GM18861 (cell line): Measurements from ENCODE around the gene FRG2.
"Not testable (repeated sequence)": the region's sequence is repeated elsewhere in the genome, so short reads cannot be mapped to it uniquely, and the experiment has no call there.

Experiments
- ATAC-seq: cut with Tn5 transposase; IDR thresholded peaks from one replicate; pipeline ENCODE4 v1.9.1; 2021; ENCODE audit not compliant: unreplicated experiment

The FRG2 gene

GRCh38 chr4:190016369-190017289, 10.4 kb downstream of the FRG2 start:
- ATAC-seq: no peak

GRCh38 chr4:190015538-190016368, 11.3 kb downstream of the FRG2 start:
- ATAC-seq: no peak

- no peak for ATAC-seq
Measured at GRCh38 chr4:190014771-190015537, 12.1 kb downstream of the FRG2 start.

- ATAC-seq: not testable (repeated sequence)
Measured at GRCh38 chr4:189989941-189990340, 37.1 kb downstream of the FRG2 start.

GRCh38 chr4:189988877-189989431, 38.1 kb downstream of the FRG2 start:
- ATAC-seq: no peak

GRCh38 chr4:189985651-189986243, 41.3 kb downstream of the FRG2 start:
- not testable (repeated sequence) for ATAC-seq

- ATAC-seq: not testable (repeated sequence)
Measured at GRCh38 chr4:189984661-189985060, 42.4 kb downstream of the FRG2 start.

GRCh38 chr4:189983916-189984526, 43.0 kb downstream of the FRG2 start:
- ATAC-seq: not testable (repeated sequence)

- ATAC-seq: no peak
Measured at GRCh38 chr4:189981970-189982369, 45.1 kb downstream of the FRG2 start.

- not testable (repeated sequence) for ATAC-seq
Measured at GRCh38 chr4:189980292-189980691, 46.8 kb downstream of the FRG2 start.

GRCh38 chr4:189979196-189980047, 47.6 kb downstream of the FRG2 start:
- ATAC-seq: no peak
